Mammary epithelial cell (primary cell): ENCODE data around the gene IMMP2L.
"Not testable (repeated sequence)": the region's sequence is repeated elsewhere in the genome, so short reads cannot be mapped to it uniquely, and the experiment has no call there.

ENCODE experiments used
- CTCF ChIP-seq, 2 donors: IDR thresholded peaks in 1 of 2; conservative IDR thresholded peaks in 1 of 2; 2 replicates each; pipeline ENCODE4 v1.5.1; 2011 to 2012; ENCODE audit warnings: inconsistent platforms in 2 of 2, low read length in 2 of 2, mild to moderate bottlenecking in 2 of 2, control low read depth in 1 of 2, low read depth in 1 of 2; ENCODE audit not compliant: insufficient read depth in 1 of 2; ENCODE audit errors: extremely low read depth in 1 of 2
- EZH2 ChIP-seq: IDR thresholded peaks from 2 replicates; pipeline ENCODE4 v1.6.1; 2012; ENCODE audit warnings: low read length, inconsistent platforms, borderline replicate concordance

- TF ChIP-seq CTCF (conservative IDR thresholded peaks at IDR 0.05 in 1 of 2, IDR thresholded peaks at IDR 0.05 in 1 of 2; ENCODE audit: extremely low read depth in 1 of 2, insufficient read depth in 1 of 2, low read depth in 1 of 2, low read length in 2 of 2); EZH2: not testable (repeated sequence)
These were observed 47.4 kb upstream of the IMMP2L start for GRCh38 chr7:111609483-111610254.
